HG03342 (cell line): ENCODE data around the gene PSEN1.

Experiments
- ATAC-seq: cut with Tn5 transposase; IDR thresholded peaks from one replicate; pipeline ENCODE4 v1.9.1; 2021; ENCODE audit warnings: mild to moderate bottlenecking, moderate library complexity; ENCODE audit not compliant: unreplicated experiment

The PSEN1 gene

DNA sequence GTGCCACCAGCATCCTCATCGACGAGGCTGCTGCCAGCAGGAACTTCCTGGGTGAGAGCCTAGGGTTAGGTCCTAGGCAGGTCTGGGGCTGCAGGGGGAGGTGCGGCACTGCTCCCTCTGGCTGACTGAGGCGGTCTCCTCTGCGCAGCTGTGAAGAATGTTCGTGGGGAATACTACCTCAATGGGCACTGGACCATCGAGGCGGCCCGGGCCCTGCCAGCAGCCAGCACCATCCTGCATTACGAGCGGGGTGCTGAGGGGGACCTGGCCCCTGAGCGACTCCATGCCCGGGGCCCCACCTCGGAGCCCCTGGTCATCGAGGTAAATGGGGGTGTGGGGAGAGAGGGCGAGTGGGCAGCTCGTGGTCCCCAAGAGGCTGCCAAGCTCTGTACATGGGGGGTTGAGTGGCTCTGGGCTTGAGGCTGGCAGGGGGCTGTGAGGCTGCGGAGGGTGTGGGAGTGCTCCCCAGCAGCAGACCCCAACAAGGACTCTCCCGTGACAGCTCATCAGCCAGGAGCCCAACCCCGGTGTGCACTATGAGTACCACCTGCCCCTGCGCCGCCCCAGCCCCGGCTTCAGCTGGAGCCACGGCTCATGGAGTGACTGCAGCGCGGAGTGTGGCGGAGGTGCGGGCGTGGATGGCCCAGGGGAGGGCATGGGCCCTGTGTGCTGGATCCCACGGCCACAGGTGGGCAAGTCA lies 115.4 kb downstream of the PSEN1 start:
- no peak for ATAC-seq

DNA sequence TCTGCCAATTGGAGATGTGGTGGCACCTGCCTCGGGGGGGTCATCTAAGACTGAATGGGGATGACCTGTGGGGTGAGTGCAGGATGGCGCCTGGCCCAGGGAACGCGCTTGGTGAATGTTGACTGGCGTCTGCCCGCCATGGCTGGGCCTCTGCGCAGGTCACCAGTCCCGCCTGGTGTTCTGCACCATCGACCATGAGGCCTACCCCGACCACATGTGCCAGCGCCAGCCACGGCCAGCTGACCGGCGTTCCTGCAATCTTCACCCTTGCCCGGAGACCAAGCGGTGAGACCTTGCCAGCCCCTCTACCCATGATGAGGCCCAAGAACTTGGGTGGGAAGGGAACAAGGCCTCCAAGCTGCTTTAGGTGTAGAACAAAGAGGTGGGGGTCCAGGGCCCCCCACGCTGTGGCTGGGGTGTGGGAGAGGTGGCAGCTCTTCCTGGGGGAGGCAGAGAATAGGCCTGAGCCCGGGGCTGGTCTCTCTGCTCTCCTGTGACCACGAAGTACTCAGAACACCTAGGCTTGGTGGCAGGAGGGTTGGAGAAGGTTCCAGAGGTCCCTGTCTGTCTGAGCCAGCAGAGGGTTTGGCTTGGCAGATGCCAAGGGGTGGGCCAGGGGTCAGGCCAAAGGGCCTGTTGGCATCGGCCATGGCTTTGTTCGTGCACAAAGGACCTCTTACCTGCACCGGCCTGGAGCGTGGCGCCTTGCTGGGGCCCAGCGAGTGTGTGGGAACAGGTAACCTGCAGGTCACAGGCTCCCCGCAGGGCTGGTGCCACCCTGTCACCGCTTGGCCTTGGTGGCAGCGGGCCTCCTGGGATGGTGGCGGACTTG lies 116.4 kb downstream of the PSEN1 start:
- ATAC-seq = no peak

- ATAC-seq = no peak
Observed at GRCh38 chr14:73253323-73253610, 117.0 kb downstream of the PSEN1 start.

DNA sequence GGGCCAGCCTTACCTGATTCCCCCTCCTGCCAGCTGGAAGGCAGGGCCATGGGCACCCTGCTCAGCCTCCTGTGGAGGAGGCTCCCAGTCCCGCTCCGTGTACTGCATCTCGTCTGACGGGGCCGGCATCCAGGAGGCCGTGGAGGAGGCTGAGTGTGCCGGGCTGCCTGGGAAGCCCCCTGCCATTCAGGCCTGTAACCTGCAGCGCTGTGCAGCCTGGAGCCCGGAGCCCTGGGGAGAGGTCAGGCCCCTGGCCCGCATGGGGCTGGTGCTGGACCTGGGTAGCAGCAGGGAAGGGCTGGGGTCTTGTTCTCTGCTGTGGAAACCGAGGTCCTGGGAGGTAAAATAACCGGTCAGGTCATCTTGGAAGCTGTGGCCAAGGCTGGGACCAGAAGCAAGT lies 117.4 kb downstream of the PSEN1 start:
- no peak for ATAC-seq

DNA sequence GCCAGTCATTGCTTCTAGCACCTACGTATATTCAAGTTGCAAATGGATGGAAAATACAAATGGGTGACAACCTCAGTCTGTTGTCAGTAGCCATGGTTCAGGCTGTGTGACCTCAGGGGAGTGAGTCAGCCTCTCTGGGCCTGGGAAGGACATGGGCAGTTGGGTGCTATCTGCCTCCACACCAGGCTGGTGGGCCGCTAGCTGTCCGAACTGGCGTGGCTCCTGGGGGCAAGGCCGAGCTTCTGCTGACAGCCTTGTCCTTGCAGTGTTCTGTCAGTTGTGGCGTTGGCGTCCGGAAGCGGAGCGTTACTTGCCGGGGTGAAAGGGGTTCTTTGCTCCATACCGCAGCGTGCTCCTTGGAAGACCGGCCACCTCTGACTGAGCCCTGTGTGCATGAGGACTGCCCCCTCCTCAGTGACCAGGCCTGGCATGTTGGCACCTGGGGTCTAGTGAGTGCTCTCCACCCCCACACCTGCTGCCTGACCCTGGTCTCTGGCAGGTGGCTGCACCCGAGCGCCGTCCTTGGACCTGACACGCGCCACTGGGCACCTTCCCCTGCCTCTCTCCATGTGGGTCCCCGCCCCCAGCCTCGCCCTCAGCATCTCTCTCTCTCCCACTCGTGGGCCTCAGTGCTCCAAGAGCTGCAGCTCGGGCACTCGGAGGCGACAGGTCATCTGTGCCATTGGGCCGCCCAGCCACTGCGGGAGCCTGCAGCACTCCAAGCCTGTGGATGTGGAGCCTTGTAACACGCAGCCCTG lies 118.1 kb downstream of the PSEN1 start:
- ATAC-seq = no peak

- no peak for ATAC-seq
Observed at GRCh38 chr14:73255005-73255400, 118.7 kb downstream of the PSEN1 start.

DNA sequence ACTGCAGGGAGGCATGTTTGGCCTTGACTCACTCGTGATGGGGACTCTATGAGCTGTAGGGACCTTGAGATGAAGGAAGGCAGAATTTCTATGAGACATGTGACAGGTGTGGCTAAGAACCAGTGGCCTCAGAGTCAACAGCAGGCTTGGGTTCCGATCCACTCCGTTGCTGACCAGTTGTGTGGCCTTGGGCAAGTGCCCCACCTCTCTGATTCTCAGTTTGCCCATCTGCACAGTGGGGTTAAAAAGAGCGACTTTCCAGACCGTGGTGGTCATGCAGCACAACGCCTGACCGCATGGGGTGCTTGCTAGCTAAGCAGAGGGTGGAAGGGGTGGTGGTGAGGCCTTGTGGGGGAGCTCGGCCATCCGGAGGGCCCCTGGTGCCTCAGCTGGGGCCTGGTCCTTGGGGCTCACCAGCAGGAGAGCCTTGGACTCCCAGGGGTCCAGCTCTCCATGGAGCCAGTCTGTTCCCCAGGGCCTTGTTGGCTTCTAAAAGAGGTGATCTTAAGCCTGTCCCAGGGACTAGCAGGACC lies 119.5 kb downstream of the PSEN1 start:
- no peak for ATAC-seq

- no peak for ATAC-seq
Observed at GRCh38 chr14:73258076-73258475, 121.8 kb downstream of the PSEN1 start.

- no peak for ATAC-seq
Observed at GRCh38 chr14:73258845-73259611, 122.7 kb downstream of the PSEN1 start.

GRCh38 chr14:73259837-73260236 lies 123.5 kb downstream of the PSEN1 start:
- no peak for ATAC-seq

- no peak for ATAC-seq
Observed at GRCh38 chr14:73260574-73260973, 124.3 kb downstream of the PSEN1 start.

- ATAC-seq = no peak
Observed at GRCh38 chr14:73261075-73261474, 124.8 kb downstream of the PSEN1 start.

- no peak for ATAC-seq
Observed at GRCh38 chr14:73261520-73262426, 125.5 kb downstream of the PSEN1 start.

DNA sequence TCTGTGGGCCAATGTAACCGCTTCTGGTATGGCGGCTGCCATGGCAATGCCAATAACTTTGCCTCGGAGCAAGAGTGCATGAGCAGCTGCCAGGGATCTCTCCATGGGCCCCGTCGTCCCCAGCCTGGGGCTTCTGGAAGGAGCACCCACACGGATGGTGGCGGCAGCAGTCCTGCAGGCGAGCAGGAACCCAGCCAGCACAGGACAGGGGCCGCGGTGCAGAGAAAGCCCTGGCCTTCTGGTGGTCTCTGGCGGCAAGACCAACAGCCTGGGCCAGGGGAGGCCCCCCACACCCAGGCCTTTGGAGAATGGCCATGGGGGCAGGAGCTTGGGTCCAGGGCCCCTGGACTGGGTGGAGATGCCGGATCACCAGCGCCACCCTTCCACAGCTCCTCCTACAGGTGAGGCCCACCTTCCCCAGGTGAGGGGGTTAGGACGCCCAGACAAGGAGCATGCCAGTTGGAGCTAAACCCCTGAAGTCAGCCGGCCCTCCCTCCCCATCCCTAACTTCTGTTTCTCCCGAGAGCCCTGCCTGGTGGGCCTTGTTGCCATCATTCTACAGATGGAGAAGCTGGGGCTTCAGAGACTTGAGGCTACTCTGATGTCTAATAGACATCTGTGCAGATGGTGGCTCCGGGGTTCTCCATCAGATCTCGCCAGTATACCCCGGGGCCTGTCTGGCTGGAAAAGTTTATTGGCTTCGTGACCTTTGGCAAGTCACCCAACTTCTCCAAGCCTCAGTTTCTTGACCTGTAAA lies 126.3 kb downstream of the PSEN1 start:
- ATAC-seq = no peak

DNA sequence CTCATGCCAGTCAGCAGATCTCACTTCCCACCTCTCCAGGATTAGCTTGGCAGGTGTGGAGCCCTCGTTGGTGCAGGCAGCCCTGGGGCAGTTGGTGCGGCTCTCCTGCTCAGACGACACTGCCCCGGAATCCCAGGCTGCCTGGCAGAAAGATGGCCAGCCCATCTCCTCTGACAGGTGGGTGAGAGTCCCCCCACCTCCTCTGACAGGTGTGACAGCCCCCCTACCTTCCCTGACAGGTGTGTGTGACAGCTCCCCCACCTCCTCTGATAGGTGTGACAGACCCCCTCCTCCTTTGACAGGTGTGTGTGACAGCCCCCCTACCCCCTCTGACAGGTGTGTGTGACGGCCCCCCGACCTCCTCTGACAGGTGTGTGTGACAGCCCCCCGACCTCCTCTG lies 127.3 kb downstream of the PSEN1 start:
- no peak for ATAC-seq

GRCh38 chr14:73264080-73264884 lies 128.0 kb downstream of the PSEN1 start:
- ATAC-seq = no peak

DNA sequence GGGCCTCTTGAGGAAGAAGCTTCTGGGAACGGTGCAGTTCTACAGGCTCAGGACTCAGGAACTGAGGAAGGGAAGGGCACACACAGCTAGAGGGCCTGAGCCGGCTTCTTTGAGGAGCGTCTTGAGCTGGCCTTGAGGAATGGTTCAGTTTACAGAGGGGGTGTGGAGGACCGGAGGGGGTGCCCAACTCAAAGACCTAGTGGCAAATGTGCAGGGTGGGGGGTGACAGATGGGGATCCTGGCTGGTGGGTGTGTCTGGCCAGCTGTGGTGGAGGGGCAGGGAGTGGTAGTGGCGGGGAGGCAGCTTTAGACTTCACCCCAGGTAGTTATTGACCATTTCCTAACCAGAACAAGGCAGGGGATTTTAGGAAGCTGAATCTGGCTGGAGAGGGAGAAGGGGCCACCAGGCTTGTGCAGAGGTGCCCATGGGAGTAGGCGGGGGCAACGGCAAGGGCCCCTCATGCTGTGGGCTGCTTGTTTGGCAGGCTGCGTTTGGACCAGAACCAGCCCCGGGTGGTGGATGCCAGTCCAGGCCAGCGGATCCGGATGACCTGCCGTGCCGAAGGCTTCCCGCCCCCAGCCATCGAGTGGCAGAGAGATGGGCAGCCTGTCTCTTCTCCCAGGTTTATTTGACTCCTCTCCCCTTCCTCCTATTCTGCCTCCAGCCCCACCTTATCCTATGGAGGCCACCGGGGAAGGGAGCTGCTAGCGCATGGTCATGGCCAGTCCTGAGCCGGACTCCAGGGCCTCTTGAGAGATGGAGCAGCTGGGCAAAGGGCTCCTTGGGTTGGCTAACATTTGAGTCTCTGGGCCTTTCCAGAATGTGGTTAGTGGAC lies 128.8 kb downstream of the PSEN1 start:
- no peak for ATAC-seq

DNA sequence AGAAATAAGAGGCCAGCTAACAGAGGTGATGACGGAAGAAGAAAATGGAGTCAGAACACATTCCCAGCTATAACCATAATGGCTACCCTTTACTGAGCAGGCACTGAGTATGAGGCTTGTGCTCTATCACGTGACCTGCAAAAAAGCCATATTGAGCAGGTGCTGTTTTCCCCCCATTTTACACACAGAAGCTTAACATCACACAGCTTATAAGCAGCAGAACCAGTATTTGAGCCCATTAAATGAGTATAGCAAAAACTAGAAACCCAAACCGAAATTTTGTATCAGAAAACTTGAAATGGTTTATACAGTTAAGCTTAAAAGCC lies 129.4 kb downstream of the PSEN1 start:
- no peak for ATAC-seq
